Smooth muscle cell (in vitro differentiated cells): ENCODE results near the gene TARDBP. TPM values are rescaled to one million over a fixed set of nuclear protein-coding genes. Genes with fewer than 3 reads are reported as not detected.

Experiments used
- DNase-seq: peaks from one replicate; lab custom pipeline; 2025; ENCODE audit not compliant: unreplicated experiment; lab: John Stamatoyannopoulos, UW
- H2AFZ ChIP-seq: fragments of 200-600 bp; sonication (generic); 2 replicates; pipeline ENCODE4 v1.6.0; 2016; ENCODE audit warnings: antibody characterized with exemption, low read depth, mild to moderate bottlenecking
- H3F3A ChIP-seq: fragments of 200-600 bp; sonication (generic); 2 replicates; pipeline ENCODE4 v1.6.0; 2017; ENCODE audit warnings: antibody characterized with exemption, low read depth
- H3K27ac ChIP-seq: fragments of 200-600 bp; sonication (generic); 2 replicates; pipeline ENCODE4 v1.5.1; 2016; ENCODE audit warnings: low read depth, mild to moderate bottlenecking
- H3K27me3 ChIP-seq: fragments of 200-600 bp; sonication (generic); 2 replicates; pipeline ENCODE4 v1.6.1; 2016; ENCODE audit warnings: low read depth, mild to moderate bottlenecking
- H3K36me3 ChIP-seq: fragments of 200-600 bp; sonication (generic); 2 replicates; pipeline ENCODE4 v1.5.1; 2016; ENCODE audit warnings: low read depth
- H3K4me1 ChIP-seq: fragments of 200-600 bp; sonication (generic); 2 replicates; pipeline ENCODE4 v1.5.1; 2016; ENCODE audit warnings: low read depth
- H3K4me2 ChIP-seq: fragments of 200-600 bp; sonication (generic); 2 replicates; pipeline ENCODE4 v1.6.0; 2016; ENCODE audit warnings: mild to moderate bottlenecking
- H3K4me3 ChIP-seq: fragments of 200-600 bp; sonication (generic); 2 replicates; pipeline ENCODE4 v1.5.1; 2016; ENCODE audit warnings: mild to moderate bottlenecking
- H3K79me2 ChIP-seq: fragments of 200-600 bp; sonication (generic); 2 replicates; pipeline ENCODE4 v1.6.0; 2016; ENCODE audit warnings: low read depth, mild to moderate bottlenecking
- H3K9ac ChIP-seq: fragments of 200-600 bp; sonication (generic); 2 replicates; pipeline ENCODE4 v1.6.0; 2016; ENCODE audit warnings: low read depth
- H3K9me3 ChIP-seq: fragments of 200-600 bp; sonication (generic); replicated peaks from 2 replicates; pipeline ENCODE4 v1.5.1; 2016; ENCODE audit warnings: low read depth
- H4K20me1 ChIP-seq: fragments of 200-600 bp; sonication (generic); 2 replicates; pipeline ENCODE4 v1.6.0; 2016; ENCODE audit warnings: low read depth
- CTCF ChIP-seq: fragments of 200-600 bp; sonication (generic); IDR thresholded peaks from 2 replicates; pipeline ENCODE4 v1.5.1; 2017; ENCODE audit warnings: borderline replicate concordance, mild to moderate bottlenecking, antibody characterized with exemption; ENCODE audit not compliant: insufficient read depth, poor library complexity, severe bottlenecking
- WGBS: methylation state at CpG from one replicate; pipeline ENCODE4 v1.1.7; 2016; ENCODE audit warnings: low lambda C conversion rate; 5-methylcytosine and 5-hydroxymethylcytosine counted together
- polyA plus RNA-seq: library from polyadenylated mRNA; unstranded; fragments of >200 nt; fragmentation: Nextera tagmentation; extraction: Ambion mirVana; gene quantifications from 2 replicates; pipeline ENCODE4 v1.2.1, GENCODE V29; 2016
- total RNA-seq: library from RNA; depleted of rRNA; stranded (reverse); fragments of >200 nt; gene quantifications from 2 replicates; pipeline ENCODE4 v1.2.3, GENCODE V29; 2014

Gene TARDBP
- total and polyA plus RNA-seq, 2 experiments from 2014 or later = 90.6 to 105 TPM

- H3K27ac ChIP-seq = no peak overlapping the region
- H3K4me2 ChIP-seq = no peak overlapping the region
- DNase-seq = no peak
- no peaks in the 10 kb centered on the region for H3K4me1 ChIP-seq
- H3K27me3 ChIP-seq = peaks cover 45% of the 10 kb centered on the region
- H3K4me3 ChIP-seq = no peak overlapping the region
- H2AFZ ChIP-seq = no peak overlapping the region
- no peaks in the 10 kb centered on the region for H3K36me3 ChIP-seq
- TF ChIP-seq CTCF = no peak
- no peaks in the 10 kb centered on the region for H3F3A ChIP-seq
- H3K79me2 ChIP-seq = no peaks in the 10 kb centered on the region
- WGBS = 74% methylated on average over 13 of the region's 13 CpGs
- no peaks in the 10 kb centered on the region for H3K9me3 ChIP-seq
- no peak overlapping the region for H3K9ac ChIP-seq
- H4K20me1 ChIP-seq = no peaks in the 10 kb centered on the region
These were observed 44.0 kb upstream of the TARDBP start for GRCh38 chr1:10968411-10968826.

GRCh38 chr1:10969267-10969970 lies 43.0 kb upstream of the TARDBP start:
- Histone ChIP-seq H3K36me3 (no peaks in the 10 kb centered on the region), H3K27ac (no peak overlapping the region), H3K27me3 (peaks cover 45% of the 10 kb centered on the region), H3K9me3 (no peaks in the 10 kb centered on the region), H3K79me2 (no peaks in the 10 kb centered on the region), H3K4me3 (no peak overlapping the region), H4K20me1 (no peaks in the 10 kb centered on the region), H3K4me2 (no peak overlapping the region), H2AFZ (no peak overlapping the region), H3K9ac (no peak overlapping the region), H3F3A (no peaks in the 10 kb centered on the region), H3K4me1 (no peaks in the 10 kb centered on the region)
- no peak for TF ChIP-seq CTCF
- DNase-seq = no peak
- 63% methylated on average over 14 of the region's 14 CpGs for WGBS

DNA sequence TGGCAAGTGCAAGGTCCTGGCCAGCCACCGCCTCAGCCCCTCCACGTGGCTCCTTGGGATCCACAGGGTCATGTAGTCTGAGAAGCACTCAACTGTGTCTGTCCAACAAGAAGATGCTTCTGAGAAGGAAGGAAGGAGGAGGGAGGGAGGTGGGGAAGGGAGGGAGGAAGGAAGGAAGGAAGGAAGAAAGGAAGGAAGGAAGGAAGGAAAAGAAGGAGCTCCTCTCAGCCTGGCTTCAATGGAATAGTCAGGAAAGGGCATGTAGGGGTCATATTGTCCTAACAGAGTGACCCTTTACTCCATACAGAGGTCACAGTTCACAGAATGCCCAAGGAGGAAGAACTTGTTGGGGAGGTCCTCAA lies 42.5 kb upstream of the TARDBP start:
- H3K27me3 ChIP-seq = peaks cover 42% of the 10 kb centered on the region
- no peak overlapping the region for H3K4me3 ChIP-seq
- no peaks in the 10 kb centered on the region for H3F3A ChIP-seq
- no peaks in the 10 kb centered on the region for H3K79me2 ChIP-seq
- no peak for DNase-seq
- no peak overlapping the region for H3K27ac ChIP-seq
- no peaks in the 10 kb centered on the region for H4K20me1 ChIP-seq
- H3K9ac ChIP-seq = no peak overlapping the region
- H2AFZ ChIP-seq = no peak overlapping the region
- H3K4me2 ChIP-seq = no peak overlapping the region
- H3K9me3 ChIP-seq = no peaks in the 10 kb centered on the region
- WGBS = 50% methylated on average over 2 of the region's 2 CpGs
- TF ChIP-seq CTCF = no peak
- no peaks in the 10 kb centered on the region for H3K4me1 ChIP-seq
- H3K36me3 ChIP-seq = no peaks in the 10 kb centered on the region

- Histone ChIP-seq H2AFZ (no peak overlapping the region), H4K20me1 (no peaks in the 10 kb centered on the region), H3K79me2 (no peaks in the 10 kb centered on the region), H3K4me2 (no peak overlapping the region), H3K4me3 (no peak overlapping the region), H3K9ac (no peak overlapping the region), H3F3A (no peaks in the 10 kb centered on the region), H3K4me1 (no peaks in the 10 kb centered on the region), H3K36me3 (no peaks in the 10 kb centered on the region), H3K27ac (no peak overlapping the region), H3K27me3 (peaks cover 48% of the 10 kb centered on the region), H3K9me3 (no peaks in the 10 kb centered on the region)
- no peak for TF ChIP-seq CTCF
- DNase-seq = no peak
- WGBS = 63% methylated on average over 9 of the region's 10 CpGs
These were observed 38.9 kb upstream of the TARDBP start for GRCh38 chr1:10973552-10973951.
